ENCODE measurements around the gene ABHD12.
"Not testable (repeated sequence)": the region's sequence is repeated elsewhere in the genome, so short reads cannot be mapped to it uniquely, and the experiment has no call there.

The ABHD12 gene

GRCh38 chr20:25390538-25391528 lies at the start of gene ABHD12:
Gene ABHD12 (minus strand): TSS chr20:25390835. CDS start chr20:25390703, 132 bp downstream.
- peak; percentile 49 to 98 (median 95) for DNase-seq

- DNase-seq: no peak
Observed at GRCh38 chr20:25439328-25439727, 48.7 kb upstream of the ABHD12 start.

GRCh38 chr20:25437153-25437581 lies 46.5 kb upstream of the ABHD12 start:
- DNase-seq: no peak

- DNase-seq: no peak
Observed at GRCh38 chr20:25424536-25424935, 33.9 kb upstream of the ABHD12 start.

GRCh38 chr20:25422032-25422431 lies 31.4 kb upstream of the ABHD12 start:
- DNase-seq: no peak

GRCh38 chr20:25421102-25421501 lies 30.5 kb upstream of the ABHD12 start:
- DNase-seq: no peak

- no peak for DNase-seq
Observed at GRCh38 chr20:25418776-25419175, 28.1 kb upstream of the ABHD12 start.

- DNase-seq: no peak
Observed at GRCh38 chr20:25408890-25409289, 18.3 kb upstream of the ABHD12 start.

- DNase-seq: no peak
Observed at GRCh38 chr20:25408170-25408547, 17.5 kb upstream of the ABHD12 start.

GRCh38 chr20:25407311-25408169 lies 16.9 kb upstream of the ABHD12 start, which contains the start of gene GINS1:
Gene GINS1 (plus strand): TSS chr20:25407673. CDS start chr20:25407821, 148 bp downstream.
- peak; percentile 28 to 87 (median 74) for DNase-seq

GRCh38 chr20:25402583-25402982 lies 11.9 kb upstream of the ABHD12 start:
- DNase-seq: no peak

- DNase-seq: not testable (repeated sequence)
Observed at GRCh38 chr20:25400291-25400732, 9.7 kb upstream of the ABHD12 start.

GRCh38 chr20:25399037-25399430 lies 8.4 kb upstream of the ABHD12 start:
- peak in 31 of 58 donors; percentile 3 to 86 (median 26) for DNase-seq

- DNase-seq: no peak
Observed at GRCh38 chr20:25398376-25399036, 7.9 kb upstream of the ABHD12 start.

- DNase-seq: no peak
Observed at GRCh38 chr20:25397821-25398220, 7.2 kb upstream of the ABHD12 start.

GRCh38 chr20:25397096-25397495 lies 6.5 kb upstream of the ABHD12 start:
- no peak for DNase-seq

GRCh38 chr20:25394996-25395395 lies 4.4 kb upstream of the ABHD12 start:
- no peak for DNase-seq

GRCh38 chr20:25394276-25394675 lies 3.6 kb upstream of the ABHD12 start:
- peak in 1 of 58 donors; percentile 25 for DNase-seq

- peak in 32 of 58 donors; percentile 6 to 69 (median 44) for DNase-seq
Observed at GRCh38 chr20:25389858-25390537, 637 bp downstream of the ABHD12 start.

- DNase-seq: peak in 3 of 58 donors; percentile 4 to 36 (median 25)
Observed at GRCh38 chr20:25389401-25389857, 1.2 kb downstream of the ABHD12 start.
